Activated CD4-positive, alpha-beta T cell treated with anti-CD3 and anti-CD28 coated beads for 36 hours (primary cell): ENCODE results near the gene PABPC5. TPM values are rescaled to one million over a fixed set of nuclear protein-coding genes. Genes with fewer than 3 reads are reported as not detected.

Source experiments
- ATAC-seq: fragments of 200-7000 bp; cut with Tn5 transposase; one replicate; pipeline ENCODE4 v1.10.0; 2021; ENCODE audit warnings: mild to moderate bottlenecking, moderate library complexity
- CTCF ChIA-PET: fragments of 350-600 bp; sonication (Branson Sonifier 250); formaldehyde crosslinking; loops from one replicate; lab custom pipeline; 2021; ENCODE audit warnings: antibody characterized with exemption; lab: Charles Lee
- POLR2A ChIA-PET: fragments of 350-600 bp; sonication (Branson Sonifier 250); formaldehyde crosslinking; loops from one replicate; lab custom pipeline; 2021; ENCODE audit warnings: antibody characterized with exemption, inconsistent platforms; lab: Charles Lee
- DNase-seq: peaks from one replicate; pipeline ENCODE4 v3.0.0-alpha.2; 2020
- H3K27ac Mint-ChIP-seq: one replicate; pipeline ENCODE4 v1.8.0; 2021; ENCODE audit warnings: mixed read lengths
- H3K27me3 Mint-ChIP-seq: one replicate; pipeline ENCODE4 v1.8.0; 2021; ENCODE audit warnings: mixed read lengths
- H3K36me3 Mint-ChIP-seq: one replicate; pipeline ENCODE4 v1.8.0; 2021; ENCODE audit warnings: low read depth, mixed read lengths
- H3K4me1 Mint-ChIP-seq: one replicate; pipeline ENCODE4 v1.8.0; 2021; ENCODE audit warnings: mixed read lengths
- H3K4me3 Mint-ChIP-seq: one replicate; pipeline ENCODE4 v1.8.0; 2021; ENCODE audit warnings: mild to moderate bottlenecking, moderate library complexity, mixed read lengths
- H3K9me3 Mint-ChIP-seq: one replicate; pipeline ENCODE4 v1.8.0; 2021; ENCODE audit warnings: low read depth, mixed read lengths
- intact Hi-C, 2 experiments: fragments of 100-400 bp; cut with DNase I in 1 of 2; cut with micrococcal nuclease in 1 of 2; formaldehyde crosslinking; loops; one replicate each; pipeline versions ENCODE4 v1.14.2 to v1.15.1; 2022 to 2024; cut with DNase I, micrococcal nuclease
- total RNA-seq, 2 experiments: library from RNA; stranded (reverse); gene quantifications; one replicate each; pipeline ENCODE4 v1.2.3, GENCODE V29; 2021

The PABPC5 gene
- not detected for total RNA-seq

- H3K36me3 Mint-ChIP-seq, result no peaks in the 10 kb centered on the region
- CTCF ChIA-PET, result no interaction called here
- intact Hi-C loops, result no loop called here
- H3K4me1 Mint-ChIP-seq, result no peaks in the 10 kb centered on the region
- ATAC-seq, result no peak
- H3K4me3 Mint-ChIP-seq, result no peak within 1 kb of the TSS
- no peaks in the 10 kb centered on the region for H3K9me3 Mint-ChIP-seq
- DNase-seq, result no peak
- H3K27ac Mint-ChIP-seq, result no peak within 1 kb of the TSS
- POLR2A ChIA-PET, result no interaction called here
- no peaks in the 10 kb centered on the region for H3K27me3 Mint-ChIP-seq
These were observed at the start of gene PABPC5 for GRCh38 chrX:91434351-91435168. Gene PABPC5 (plus strand): TSS chrX:91434839. CDS start chrX:91435578, 739 bp downstream.

GRCh38 chrX:91389026-91389425, 45.6 kb upstream of the PABPC5 start:
- intact Hi-C loops, result no loop called here
- Mint-ChIP-seq H3K27me3 (no peaks in the 10 kb centered on the region), H3K27ac (no peak overlapping the region), H3K36me3 (no peaks in the 10 kb centered on the region), H3K4me3 (no peak overlapping the region), H3K4me1 (no peaks in the 10 kb centered on the region), H3K9me3 (peaks cover 2% of the 10 kb centered on the region)
- POLR2A ChIA-PET, result no interaction called here
- DNase-seq (no peak), ATAC-seq (no peak)
- CTCF ChIA-PET, result no interaction called here

GRCh38 chrX:91414713-91415112, 19.9 kb upstream of the PABPC5 start:
- ATAC-seq, result no peak
- no peak overlapping the region for H3K4me3 Mint-ChIP-seq
- H3K36me3 Mint-ChIP-seq, result no peaks in the 10 kb centered on the region
- ChIA-PET POLR2A (no interaction called here), CTCF (no interaction called here)
- no peaks in the 10 kb centered on the region for H3K4me1 Mint-ChIP-seq
- DNase-seq, result no peak
- peaks cover 5% of the 10 kb centered on the region for H3K9me3 Mint-ChIP-seq
- intact Hi-C loops, result no loop called here
- no peak overlapping the region for H3K27ac Mint-ChIP-seq
- no peaks in the 10 kb centered on the region for H3K27me3 Mint-ChIP-seq

- H3K4me3 Mint-ChIP-seq, result no peak overlapping the region
- no peak for ATAC-seq
- intact Hi-C loops, result no loop called here
- no peaks in the 10 kb centered on the region for H3K27me3 Mint-ChIP-seq
- H3K4me1 Mint-ChIP-seq, result no peaks in the 10 kb centered on the region
- DNase-seq, result no peak
- no peaks in the 10 kb centered on the region for H3K9me3 Mint-ChIP-seq
- no peaks in the 10 kb centered on the region for H3K36me3 Mint-ChIP-seq
- POLR2A ChIA-PET, result no interaction called here
- H3K27ac Mint-ChIP-seq, result no peak overlapping the region
- CTCF ChIA-PET, result no interaction called here
These were observed 756 bp downstream of the PABPC5 start for GRCh38 chrX:91435395-91435794.
